GDM1 (cell line): ENCODE data around the gene RNF43.

Experiments
- DNase-seq: peaks from one replicate; lab custom pipeline; 2025; lab: John Stamatoyannopoulos, UW

Gene RNF43

GRCh38 chr17:58381124-58382035 is 36.0 kb downstream of the RNF43 start:
- DNase-seq: no peak

- DNase-seq: no peak
Observed at GRCh38 chr17:58380207-58381123, 36.9 kb downstream of the RNF43 start.

- no peak for DNase-seq
Observed at GRCh38 chr17:58379511-58379824, 37.9 kb downstream of the RNF43 start.

- DNase-seq: no peak
Observed at GRCh38 chr17:58378733-58379510, 38.4 kb downstream of the RNF43 start.

GRCh38 chr17:58377661-58378060 is 39.7 kb downstream of the RNF43 start:
- DNase-seq: no peak

GRCh38 chr17:58377093-58377601 is 40.2 kb downstream of the RNF43 start:
- no peak for DNase-seq

GRCh38 chr17:58376472-58377000 is 40.8 kb downstream of the RNF43 start:
- no peak for DNase-seq

- DNase-seq: no peak
Observed at GRCh38 chr17:58375811-58376210, 41.5 kb downstream of the RNF43 start.

GRCh38 chr17:58375256-58375655 is 42.1 kb downstream of the RNF43 start:
- no peak for DNase-seq

- no peak for DNase-seq
Observed at GRCh38 chr17:58373923-58374322, 43.4 kb downstream of the RNF43 start.

- DNase-seq: no peak
Observed at GRCh38 chr17:58373003-58373402, 44.3 kb downstream of the RNF43 start.

GRCh38 chr17:58371300-58371950 is 45.9 kb downstream of the RNF43 start:
- no peak for DNase-seq

GRCh38 chr17:58370716-58371115 is 46.6 kb downstream of the RNF43 start:
- DNase-seq: no peak

- no peak for DNase-seq
Observed at GRCh38 chr17:58370309-58370708, 47.0 kb downstream of the RNF43 start.

- DNase-seq: no peak
Observed at GRCh38 chr17:58369214-58370031, 47.9 kb downstream of the RNF43 start.

- DNase-seq: no peak
Observed at GRCh38 chr17:58368860-58369213, 48.5 kb downstream of the RNF43 start.
